ENCODE data around the gene TIMP2. TPM values are rescaled to one million over a fixed set of nuclear protein-coding genes. Genes with fewer than 3 reads are reported as not detected.
A peak's percentile ranks its signal among the peaks of the same experiment; 100 is the strongest.

Gene TIMP2
- total and polyA plus RNA-seq, 2 donors (not counting 3 experiments of a cell fraction or from before 2014, with no cell fraction given) = 138 to 318 TPM

DNA sequence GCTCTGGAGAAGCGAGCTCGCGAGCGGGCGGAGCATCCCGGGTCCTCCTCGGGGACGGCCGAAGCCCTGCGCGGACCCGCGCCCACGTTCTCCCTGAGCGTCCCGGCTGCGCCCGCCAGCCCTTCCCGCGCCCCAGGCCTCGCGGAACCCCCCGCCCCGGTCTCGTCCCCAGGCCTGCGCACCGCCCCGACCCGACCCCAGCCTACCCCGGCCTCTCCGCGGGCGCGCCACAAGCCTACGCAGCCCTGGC, 84.7 kb downstream of the TIMP2 start:
- CTCF ChIA-PET = interaction anchor here (1.5 to 2.1 kb wide), 2 partner anchors 25 to 131 kb away, joined by 6 to 13 read pairs; no protein-coding TSS in a partner anchor
- H3K4me2 ChIP-seq (ENCODE audit: insufficient read depth, low read length) = peak overlapping the region; percentile 89

DNA sequence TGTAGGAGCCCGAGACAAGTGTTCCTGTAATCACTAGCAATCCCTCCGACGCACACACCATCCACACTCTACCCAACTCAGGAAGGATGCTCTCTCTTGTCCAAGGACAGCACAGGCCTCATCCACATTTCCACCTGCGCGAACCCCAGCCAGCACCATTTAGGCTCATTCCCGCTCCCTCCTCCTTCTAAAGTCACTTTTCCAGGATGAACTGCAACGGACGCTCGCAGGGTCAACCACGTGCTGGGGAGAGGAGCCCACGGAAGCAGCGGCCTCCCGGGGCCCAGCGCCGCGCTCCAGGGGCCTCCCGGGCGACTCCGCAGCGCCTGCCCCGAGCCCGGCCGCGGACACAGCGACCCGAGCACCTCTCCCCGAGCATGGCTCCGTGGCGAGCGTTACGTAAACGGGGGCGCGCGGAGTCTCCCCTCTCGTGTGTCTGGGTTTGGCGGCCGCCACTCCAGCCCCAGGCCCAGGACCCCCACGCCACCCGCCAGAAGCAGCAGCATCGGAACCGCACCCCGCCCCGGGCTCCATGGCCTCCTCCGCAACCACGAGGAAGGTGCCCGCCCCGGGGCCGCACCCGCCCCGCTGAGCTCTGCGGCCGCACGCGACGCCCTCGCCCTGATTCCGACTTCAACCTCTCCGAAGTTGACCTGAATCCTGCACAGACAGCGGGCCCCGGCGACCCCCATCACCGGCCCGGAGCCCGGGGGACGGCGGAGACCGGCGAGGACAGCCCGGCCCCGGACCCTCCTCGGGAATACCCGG, 85.2 kb downstream of the TIMP2 start:
- Histone ChIP-seq H3K9ac (replicated peaks; ENCODE audit: extremely low read depth, insufficient read depth, low read length) (peak overlapping the region; percentile 87), H3K79me2 (ENCODE audit: control insufficient read depth, insufficient read depth, low read length) (peaks cover 31% of the 10 kb centered on the region), H3K27ac (ENCODE audit: insufficient read depth, low read depth, low read length) (peak overlapping the region; percentile 81), H3K4me1 (ENCODE audit: control insufficient read depth, extremely low read depth, insufficient read depth, low read length) (peaks cover 16% of the 10 kb centered on the region), H2AFZ (ENCODE audit: low read depth, low read length) (peak overlapping the region; percentile 9), H3K27me3 (ENCODE audit: control insufficient read depth in 2 of 2, insufficient read depth in 2 of 2, low read length in 2 of 2) (no peaks in the 10 kb centered on the region), H3K36me3 (ENCODE audit: control insufficient read depth in 2 of 2, extremely low read depth in 1 of 2, insufficient read depth in 2 of 2, low read length in 2 of 2) (peaks cover 11 to 23% of the 10 kb centered on the region in 2 experiments), H3K4me2 (ENCODE audit: insufficient read depth, low read length) (peak overlapping the region; percentile 89), H4K20me1 (replicated peaks; ENCODE audit: control insufficient read depth, extremely low read depth, insufficient read depth, low read length) (no peaks in the 10 kb centered on the region), H3K9me1 (replicated peaks; ENCODE audit: control insufficient read depth, extremely low read depth, insufficient read depth, low read length) (no peaks in the 10 kb centered on the region), H3K9me3 (replicated peaks; ENCODE audit: control insufficient read depth, insufficient read depth, low read length) (no peaks in the 10 kb centered on the region), H3K4me3 (replicated peaks in 1 of 3; ENCODE audit: insufficient read depth in 1 of 3, low read depth in 1 of 3, low read length in 3 of 3) (peak overlapping the region; percentile 2 to 72 (median 68))
- POLR2A ChIA-PET = interaction anchor here (0.9 kb wide), 1 partner anchor 18 kb away, joined by 5 read pairs; no protein-coding TSS in a partner anchor
- dilution Hi-C loops (cut with MboI; ENCODE audit: extremely low pct_ligation_motif_present, low sequenced_read_pairs) (no loop called here), intact Hi-C loops (cut with micrococcal nuclease) (loop anchor here (1.0 to 2.0 kb wide), 3 partner anchors 23 to 94 kb away; no protein-coding TSS in a partner anchor)
- DNase-seq (ENCODE audit: low read depth, low spot score) = peak; percentile 27
- TF ChIP-seq POLR2AphosphoS5 (IDR thresholded peaks at IDR 0.05; ENCODE audit: insufficient read depth, low read depth, low read length) = no peak
- TF ChIP-seq MYC (IDR thresholded peaks at IDR 0.05; ENCODE audit: low read depth, low read length) = no peak
- no peak for TF ChIP-seq FOS (IDR thresholded peaks at IDR 0.05; ENCODE audit: borderline replicate concordance, insufficient read depth, low read length)
- TF ChIP-seq, protein P1, sequence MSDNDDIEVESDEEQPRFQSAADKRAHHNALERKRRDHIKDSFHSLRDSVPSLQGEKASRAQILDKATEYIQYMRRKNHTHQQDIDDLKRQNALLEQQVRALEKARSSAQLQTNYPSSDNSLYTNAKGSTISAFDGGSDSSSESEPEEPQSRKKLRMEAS (IDR thresholded peaks at IDR 0.05; ENCODE audit: insufficient read depth, insufficient read length) = no peak
- TF ChIP-seq POLR2A (IDR thresholded peaks at IDR 0.05; ENCODE audit: low read depth, low read length) = no peak
- TF ChIP-seq, protein P2, sequence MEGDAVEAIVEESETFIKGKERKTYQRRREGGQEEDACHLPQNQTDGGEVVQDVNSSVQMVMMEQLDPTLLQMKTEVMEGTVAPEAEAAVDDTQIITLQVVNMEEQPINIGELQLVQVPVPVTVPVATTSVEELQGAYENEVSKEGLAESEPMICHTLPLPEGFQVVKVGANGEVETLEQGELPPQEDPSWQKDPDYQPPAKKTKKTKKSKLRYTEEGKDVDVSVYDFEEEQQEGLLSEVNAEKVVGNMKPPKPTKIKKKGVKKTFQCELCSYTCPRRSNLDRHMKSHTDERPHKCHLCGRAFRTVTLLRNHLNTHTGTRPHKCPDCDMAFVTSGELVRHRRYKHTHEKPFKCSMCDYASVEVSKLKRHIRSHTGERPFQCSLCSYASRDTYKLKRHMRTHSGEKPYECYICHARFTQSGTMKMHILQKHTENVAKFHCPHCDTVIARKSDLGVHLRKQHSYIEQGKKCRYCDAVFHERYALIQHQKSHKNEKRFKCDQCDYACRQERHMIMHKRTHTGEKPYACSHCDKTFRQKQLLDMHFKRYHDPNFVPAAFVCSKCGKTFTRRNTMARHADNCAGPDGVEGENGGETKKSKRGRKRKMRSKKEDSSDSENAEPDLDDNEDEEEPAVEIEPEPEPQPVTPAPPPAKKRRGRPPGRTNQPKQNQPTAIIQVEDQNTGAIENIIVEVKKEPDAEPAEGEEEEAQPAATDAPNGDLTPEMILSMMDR (IDR thresholded peaks at IDR 0.05; ENCODE audit: extremely low read depth in 1 of 2, insufficient read depth in 1 of 2, low read depth in 1 of 2, low read length in 2 of 2) = no peak
- no peak for TF ChIP-seq GATA2 (IDR thresholded peaks at IDR 0.05; ENCODE audit: insufficient read depth, insufficient read length, low read depth, low read length)
- TF ChIP-seq EZH2 (IDR thresholded peaks at IDR 0.05; ENCODE audit: borderline replicate concordance, low read depth, low read length, severe bottlenecking) = no peak
- TF ChIP-seq JUN (IDR thresholded peaks at IDR 0.05; ENCODE audit: borderline replicate concordance, insufficient read depth, insufficient read length, low read depth) = no peak
- TSS peak; percentile 94 for BruUV-seq (replicated peaks)
- CTCF ChIA-PET = interaction anchor here (1.5 to 2.1 kb wide), 2 partner anchors 26 to 131 kb away, joined by 6 to 13 read pairs; no protein-coding TSS in a partner anchor
- no peak for FAIRE-seq

More for the DNA sequence above, 84.7 kb downstream of the TIMP2 start:
- H4K20me1 ChIP-seq (replicated peaks; ENCODE audit: control insufficient read depth, extremely low read depth, insufficient read depth, low read length) = no peaks in the 10 kb centered on the region
- peak; percentile 56 for TF ChIP-seq POLR2A (IDR thresholded peaks at IDR 0.05; ENCODE audit: low read depth, low read length)
- no peak for TF ChIP-seq EZH2 (IDR thresholded peaks at IDR 0.05; ENCODE audit: borderline replicate concordance, low read depth, low read length, severe bottlenecking)
- intact Hi-C loops (cut with micrococcal nuclease) (loop anchor here (1.0 to 2.0 kb wide), 3 partner anchors 22 to 94 kb away; no protein-coding TSS in a partner anchor), dilution Hi-C loops (cut with MboI; ENCODE audit: extremely low pct_ligation_motif_present, low sequenced_read_pairs) (no loop called here)
- H3K9ac ChIP-seq (replicated peaks; ENCODE audit: extremely low read depth, insufficient read depth, low read length) = peak overlapping the region; percentile 87
- H3K4me1 ChIP-seq (ENCODE audit: control insufficient read depth, extremely low read depth, insufficient read depth, low read length) = peaks cover 16% of the 10 kb centered on the region
- peaks cover 31% of the 10 kb centered on the region for H3K79me2 ChIP-seq (ENCODE audit: control insufficient read depth, insufficient read depth, low read length)
- H2AFZ ChIP-seq (ENCODE audit: low read depth, low read length) = peak overlapping the region; percentile 9
- POLR2A ChIA-PET = interaction anchor here (0.9 kb wide), 1 partner anchor 18 kb away, joined by 5 read pairs; no protein-coding TSS in a partner anchor
- H3K27me3 ChIP-seq (ENCODE audit: control insufficient read depth in 2 of 2, insufficient read depth in 2 of 2, low read length in 2 of 2) = no peaks in the 10 kb centered on the region
- H3K4me3 ChIP-seq (replicated peaks in 1 of 3; ENCODE audit: insufficient read depth in 1 of 3, low read depth in 1 of 3, low read length in 3 of 3) = peak overlapping the region; percentile 2 to 72 (median 68)
- no peaks in the 10 kb centered on the region for H3K9me1 ChIP-seq (replicated peaks; ENCODE audit: control insufficient read depth, extremely low read depth, insufficient read depth, low read length)
- H3K36me3 ChIP-seq (ENCODE audit: control insufficient read depth in 2 of 2, extremely low read depth in 1 of 2, insufficient read depth in 2 of 2, low read length in 2 of 2) = peaks cover 6 to 17% of the 10 kb centered on the region in 2 experiments
- no TSS peak for BruUV-seq (replicated peaks)
- FAIRE-seq (no peak), DNase-seq (ENCODE audit: low read depth, low spot score) (no peak)
- H3K27ac ChIP-seq (ENCODE audit: insufficient read depth, low read depth, low read length) = peak overlapping the region; percentile 81
- H3K9me3 ChIP-seq (replicated peaks; ENCODE audit: control insufficient read depth, insufficient read depth, low read length) = no peaks in the 10 kb centered on the region
